ENCODE data around the gene VPS13D.
"Not testable (repeated sequence)": the region's sequence is repeated elsewhere in the genome, so short reads cannot be mapped to it uniquely, and the experiment has no call there.

VPS13D gene

GRCh38 chr1:12200208-12200607 is 29.6 kb upstream of the VPS13D start:
- no peak for DNase-seq

- DNase-seq: no peak
Observed at GRCh38 chr1:12201352-12202189, 28.3 kb upstream of the VPS13D start.

- no peak for DNase-seq
Observed at GRCh38 chr1:12202190-12202497, 27.7 kb upstream of the VPS13D start.

GRCh38 chr1:12202577-12202976 is 27.3 kb upstream of the VPS13D start:
- no peak for DNase-seq

GRCh38 chr1:12203216-12204007 is 26.4 kb upstream of the VPS13D start:
- DNase-seq: no peak

- no peak for DNase-seq
Observed at GRCh38 chr1:12204140-12204539, 25.7 kb upstream of the VPS13D start.

GRCh38 chr1:12204754-12205658 is 24.8 kb upstream of the VPS13D start:
- no peak for DNase-seq

- DNase-seq: no peak
Observed at GRCh38 chr1:12206238-12206637, 23.6 kb upstream of the VPS13D start.

- no peak for DNase-seq
Observed at GRCh38 chr1:12206792-12207424, 22.9 kb upstream of the VPS13D start.

GRCh38 chr1:12208271-12208670 is 21.6 kb upstream of the VPS13D start:
- no peak for DNase-seq

- DNase-seq: peak in 56 of 58 donors; percentile 4 to 92 (median 65)
Observed at GRCh38 chr1:12208764-12209494, 20.9 kb upstream of the VPS13D start.

- DNase-seq: no peak
Observed at GRCh38 chr1:12209495-12209832, 20.4 kb upstream of the VPS13D start.

GRCh38 chr1:12215118-12215961 is 14.5 kb upstream of the VPS13D start:
- no peak for DNase-seq

GRCh38 chr1:12219800-12220199 is 10.0 kb upstream of the VPS13D start:
- DNase-seq: no peak

- DNase-seq: no peak
Observed at GRCh38 chr1:12220890-12221289, 8.9 kb upstream of the VPS13D start.

- DNase-seq: not testable (repeated sequence)
Observed at GRCh38 chr1:12222700-12223099, 7.1 kb upstream of the VPS13D start.

GRCh38 chr1:12224092-12224491 is 5.7 kb upstream of the VPS13D start:
- not testable (repeated sequence) for DNase-seq

GRCh38 chr1:12228979-12229378 is 851 bp upstream of the VPS13D start:
- DNase-seq: no peak

GRCh38 chr1:12229386-12229834 is 420 bp upstream of the VPS13D start:
- no peak for DNase-seq

Data from anterior cingulate cortex (tissue), 58 donors.